CD4-positive, alpha-beta T cell treated with Interferon alpha-2 for 1 hour (primary cell): ENCODE measurements around the gene CATSPERB.
"Not testable (repeated sequence)": the region's sequence is repeated elsewhere in the genome, so short reads cannot be mapped to it uniquely, and the experiment has no call there.

ENCODE experiments used
- DNase-seq, 2 donors: peaks; one replicate each; pipeline ENCODE4 v3.0.0-alpha.2; 2020 to 2022

Gene CATSPERB

DNA sequence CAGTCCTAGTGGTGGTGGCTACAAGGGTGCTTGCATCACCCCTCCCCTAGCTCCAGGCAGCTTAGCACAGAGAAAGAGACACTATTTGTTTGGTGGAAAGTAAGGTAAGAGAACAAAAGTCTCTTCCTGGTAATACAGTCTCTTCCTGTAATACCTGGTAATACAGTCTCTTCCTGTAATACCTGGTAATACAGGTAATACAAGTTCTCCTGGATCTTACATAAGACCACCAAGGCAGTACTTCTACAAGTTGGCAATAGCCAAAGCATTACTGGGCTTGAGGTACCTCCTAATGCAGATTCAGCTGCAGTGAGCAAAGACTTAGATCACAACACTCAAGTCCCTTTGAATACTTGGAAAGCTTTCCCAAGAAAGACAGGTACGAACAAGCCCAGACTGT, 77.0 kb downstream of the CATSPERB start:
- DNase-seq: no peak

DNA sequence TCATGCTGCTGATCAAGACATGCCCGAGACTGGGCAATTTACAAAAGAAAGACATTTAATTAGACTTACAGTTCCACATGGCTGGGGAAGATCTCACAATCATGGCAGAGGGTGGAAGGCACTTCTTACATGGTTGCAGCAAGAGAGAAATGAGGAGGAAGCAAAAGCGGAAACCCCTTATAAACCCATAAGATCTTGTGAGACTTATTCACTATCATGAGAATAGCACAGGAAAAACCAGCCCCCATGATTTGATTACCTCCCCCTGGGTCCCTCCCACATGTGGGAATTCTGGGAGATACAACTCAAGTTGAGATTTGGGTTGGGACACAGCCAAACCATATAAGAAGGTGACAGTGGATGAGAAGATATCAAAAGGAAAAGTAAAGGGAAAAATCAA, 78.4 kb downstream of the CATSPERB start:
- DNase-seq: no peak

DNA sequence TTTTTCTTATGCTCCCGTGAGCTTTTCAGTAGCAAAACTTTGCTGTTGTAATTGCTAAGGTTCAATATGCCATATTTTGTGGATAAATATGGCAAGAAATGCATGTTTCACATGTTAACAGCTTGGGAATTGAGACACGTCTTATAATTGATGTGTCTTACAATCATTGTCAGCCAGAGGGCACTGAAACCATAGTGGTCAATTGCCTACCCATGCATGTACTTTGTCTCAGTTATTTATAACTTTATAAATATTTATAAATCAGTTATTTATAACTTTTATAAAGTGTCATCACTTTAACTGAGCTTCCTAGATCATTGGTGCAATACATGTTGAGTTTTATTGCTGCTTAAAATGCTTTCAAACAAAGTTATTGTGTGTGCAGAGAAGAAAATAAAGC, 82.0 kb downstream of the CATSPERB start:
- peak in 1 of 2 donors; percentile 51 for DNase-seq

DNA sequence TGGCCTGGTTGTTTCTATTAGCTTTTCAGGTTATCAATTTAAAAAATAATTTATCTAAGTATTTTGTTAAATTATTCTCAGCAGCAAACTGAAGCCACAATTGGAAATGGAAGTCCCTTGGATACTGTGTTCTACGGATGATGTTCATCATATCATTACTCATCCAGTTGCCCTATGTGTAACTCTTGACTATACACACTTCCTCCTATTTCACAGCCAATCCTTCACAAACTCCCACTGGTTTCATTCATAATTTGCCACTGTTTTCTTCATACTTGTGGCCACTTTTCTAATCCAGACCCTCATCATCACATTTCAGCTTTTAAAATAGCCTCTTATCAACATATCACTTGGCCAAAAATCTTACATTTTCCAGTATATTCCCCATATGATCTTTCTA, 84.0 kb downstream of the CATSPERB start:
- DNase-seq: no peak

DNA sequence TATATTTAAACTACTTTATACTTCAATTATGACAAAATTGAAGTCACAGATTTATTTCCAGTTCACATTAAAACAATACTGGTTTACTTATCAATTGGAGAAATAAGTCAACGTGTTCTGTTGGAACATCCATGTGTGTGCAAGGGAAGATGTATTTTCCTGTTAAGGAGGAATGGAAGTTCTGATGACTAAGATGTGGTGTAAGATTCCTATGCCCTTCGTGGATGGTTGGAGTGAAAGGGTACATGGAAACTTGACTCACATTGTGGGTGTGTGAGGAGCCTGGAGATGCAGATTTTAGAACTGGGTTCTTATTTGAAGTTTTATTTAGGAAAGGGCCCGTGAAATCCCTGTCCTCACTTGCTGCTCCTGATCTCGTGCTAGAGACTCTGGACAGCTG, 95.3 kb downstream of the CATSPERB start:
- no peak for DNase-seq

DNA sequence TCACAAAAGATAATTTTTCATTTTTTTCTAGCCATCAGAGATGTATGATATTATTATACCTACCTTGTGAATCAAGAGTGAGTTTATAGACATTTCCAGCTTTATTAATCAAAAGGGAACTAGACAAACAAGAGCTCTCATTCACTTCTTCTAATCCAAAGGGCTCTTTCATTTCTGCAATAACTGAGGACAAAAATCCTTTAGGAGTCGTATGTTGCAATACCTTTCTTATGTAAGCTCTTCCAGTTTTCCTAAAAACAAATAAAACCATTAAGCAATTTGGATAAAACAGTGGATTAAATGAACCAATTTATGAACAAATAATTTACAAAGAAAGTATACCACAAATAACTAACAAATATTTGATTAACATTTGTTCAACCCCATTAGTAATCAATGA, 107.1 kb downstream of the CATSPERB start:
- no peak for DNase-seq

DNA sequence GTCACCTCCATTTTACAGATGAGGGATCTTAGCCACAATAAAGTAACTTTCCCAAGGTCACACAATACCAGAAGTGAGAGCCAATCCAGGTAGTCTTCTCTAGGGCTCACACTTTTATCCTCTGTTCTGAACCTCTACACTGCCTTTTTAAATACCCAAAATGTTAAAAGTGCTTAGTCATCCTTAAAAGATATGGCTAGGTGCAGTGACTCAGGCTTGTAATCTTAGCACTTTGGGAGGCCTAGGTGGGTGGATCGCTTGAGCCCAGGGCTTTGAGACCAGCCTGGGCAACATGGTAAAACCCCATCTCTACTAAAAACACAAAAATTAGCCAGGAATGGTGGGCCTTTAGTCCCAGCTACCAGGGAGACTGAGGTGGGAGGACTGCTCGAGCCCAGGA, 117.7 kb downstream of the CATSPERB start:
- DNase-seq: no peak

DNA sequence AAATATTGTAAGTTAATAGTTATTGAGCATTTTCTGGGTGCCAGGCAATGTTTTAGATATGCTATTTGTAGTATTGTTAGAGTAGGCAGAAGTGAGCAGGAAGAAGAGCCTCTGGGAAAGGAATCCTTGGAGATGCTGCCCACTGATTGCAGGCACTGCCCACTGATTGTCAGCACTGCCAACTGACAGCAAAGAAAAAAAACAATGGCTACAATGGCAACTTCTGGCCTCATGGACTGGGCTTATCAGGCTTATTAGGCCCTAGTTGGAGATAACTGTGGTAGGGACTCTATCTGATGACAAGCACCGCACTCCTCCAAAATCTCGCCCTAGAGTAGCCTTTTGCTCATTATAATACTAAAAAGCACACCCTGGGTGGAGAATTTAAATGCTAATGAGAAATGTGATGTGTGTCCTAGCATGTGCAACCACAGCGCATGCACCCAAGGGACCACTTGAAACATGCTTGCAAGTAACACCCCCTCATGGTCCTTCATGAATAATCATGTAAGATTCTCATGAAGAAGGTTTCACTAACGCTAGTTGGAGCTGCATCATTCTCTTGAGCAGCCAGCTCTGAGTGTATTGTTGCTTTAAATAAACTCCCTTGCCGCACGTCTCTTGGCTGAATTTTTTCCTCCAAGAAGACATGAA, 118.3 kb downstream of the CATSPERB start:
- no peak for DNase-seq

DNA sequence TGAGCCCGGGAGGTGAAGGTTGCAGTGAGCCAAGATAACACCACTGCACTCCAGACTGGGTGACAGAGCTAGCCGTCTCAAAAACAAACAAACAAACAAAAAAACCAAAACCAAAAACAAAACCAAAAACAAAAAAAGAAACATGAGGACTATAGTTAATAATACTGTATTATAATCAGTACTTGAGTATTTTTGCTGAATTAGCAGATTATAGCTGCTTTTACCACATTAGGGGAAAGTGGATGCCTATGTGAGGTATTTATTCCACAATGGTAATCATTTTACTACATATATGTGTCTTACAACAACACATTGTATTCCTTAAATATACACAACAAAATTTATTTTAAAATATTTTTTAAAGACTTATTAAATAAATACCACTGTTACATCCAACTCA, 120.4 kb downstream of the CATSPERB start:
- DNase-seq: no peak

DNA sequence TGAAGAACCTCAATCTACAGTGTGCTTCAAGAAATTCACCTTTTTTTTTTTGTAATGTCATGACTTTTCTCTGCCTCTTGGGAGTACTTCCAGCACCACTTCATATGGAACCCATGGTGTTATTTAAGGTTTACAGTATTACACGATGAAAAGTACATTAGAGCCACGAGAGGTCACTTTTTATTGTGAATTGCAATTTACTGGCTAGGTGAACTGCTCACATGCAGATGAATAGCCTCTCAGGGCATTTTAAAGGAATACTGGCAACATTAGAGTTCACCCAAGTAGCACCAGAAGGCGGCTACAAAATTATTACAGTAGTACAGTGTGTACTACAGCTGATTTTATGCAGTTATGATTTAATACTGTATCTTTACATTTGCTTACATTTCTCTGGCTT, 122.7 kb downstream of the CATSPERB start:
- DNase-seq: no peak

DNA sequence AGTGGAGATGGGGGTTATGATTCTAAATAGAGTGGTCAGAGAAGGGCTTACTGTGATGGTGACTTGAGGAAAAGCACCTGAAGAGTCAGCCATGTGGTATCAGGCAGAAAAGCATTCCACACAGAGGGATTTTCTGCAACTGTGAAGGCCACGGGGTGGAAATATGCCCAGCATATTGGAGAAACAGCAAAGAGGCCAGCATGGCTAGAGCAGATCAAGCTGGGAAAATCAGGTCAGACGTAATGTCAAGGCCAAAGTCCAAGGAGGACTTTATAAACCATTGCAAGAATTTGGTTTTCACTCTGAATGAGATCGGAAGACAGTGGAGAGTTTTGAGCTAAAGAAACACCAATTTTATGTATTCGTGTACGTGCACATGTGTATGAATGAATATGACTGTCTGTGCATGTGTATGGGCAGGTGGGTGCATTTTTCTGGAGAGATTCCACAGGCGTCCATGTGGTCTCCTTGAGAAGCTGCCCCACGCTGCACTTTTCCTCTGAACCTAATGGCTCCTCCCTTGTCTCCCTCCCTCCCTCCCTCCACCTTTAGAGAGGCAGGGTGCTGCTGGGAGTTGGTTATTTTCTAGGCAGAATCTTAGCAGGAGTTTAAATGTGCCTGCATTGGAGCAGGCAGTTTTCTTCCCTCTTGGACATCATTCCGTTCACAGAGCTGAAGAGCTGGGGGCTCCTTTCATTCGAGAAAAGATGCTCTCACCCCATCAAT, 124.4 kb downstream of the CATSPERB start:
- DNase-seq: no peak

DNA sequence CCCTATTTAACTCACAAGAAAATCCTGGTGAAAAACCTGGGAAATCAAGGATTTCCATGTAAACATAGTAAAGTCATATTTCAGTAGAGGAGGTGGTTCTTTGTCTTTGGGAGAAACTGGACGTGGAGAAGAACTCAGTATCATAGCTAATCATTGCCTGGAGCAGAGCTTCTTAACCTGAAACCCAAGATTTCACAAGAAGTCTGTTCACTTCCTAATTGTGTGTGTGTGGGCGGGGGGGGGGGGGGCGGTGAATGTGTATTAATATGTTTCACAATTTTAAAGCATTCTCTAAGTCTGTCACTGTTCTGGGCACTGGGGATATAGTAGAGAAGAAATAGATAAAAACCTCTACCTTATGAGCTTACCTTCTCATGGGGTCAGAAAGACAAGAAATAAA, 125.0 kb downstream of the CATSPERB start:
- DNase-seq: no peak

DNA sequence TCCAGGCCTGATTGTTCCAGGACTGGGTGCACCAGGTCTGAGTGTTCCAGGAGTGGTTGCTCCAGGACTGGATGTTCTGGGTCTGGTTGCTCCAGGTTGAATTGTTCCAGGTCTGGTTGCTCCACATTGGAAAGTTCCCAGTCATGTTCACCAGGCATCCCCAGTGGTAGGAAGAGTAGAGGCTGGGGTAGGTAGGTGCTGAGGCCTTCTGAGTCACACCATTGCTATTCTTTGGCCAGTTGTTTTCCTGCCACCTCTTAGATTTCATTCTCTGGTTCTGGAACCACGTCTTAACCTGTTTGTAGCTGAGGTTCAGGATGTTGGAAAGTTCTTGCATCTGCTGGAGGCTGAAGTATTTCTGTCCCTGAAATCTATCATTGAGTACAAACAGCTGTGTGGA, 127.3 kb downstream of the CATSPERB start:
- not testable (repeated sequence) for DNase-seq

DNA sequence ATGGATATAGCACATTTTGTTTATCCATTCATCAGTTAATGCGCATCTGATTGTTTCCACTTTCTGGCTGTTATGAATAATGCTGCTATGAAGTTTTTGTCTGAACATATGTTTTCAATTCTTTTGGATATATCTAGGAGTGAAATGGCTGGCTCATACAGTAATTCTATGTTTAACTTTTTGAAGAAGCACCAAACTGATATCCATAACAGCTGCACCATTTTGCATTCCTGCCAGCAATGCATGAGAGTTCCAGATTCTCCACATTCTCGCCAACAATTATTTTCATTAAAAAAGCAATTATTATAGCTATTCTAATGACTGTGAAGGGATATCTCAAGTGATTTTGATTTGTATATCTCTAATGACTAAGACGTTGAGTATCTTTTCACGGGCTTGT, 131.9 kb downstream of the CATSPERB start:
- DNase-seq: no peak

DNA sequence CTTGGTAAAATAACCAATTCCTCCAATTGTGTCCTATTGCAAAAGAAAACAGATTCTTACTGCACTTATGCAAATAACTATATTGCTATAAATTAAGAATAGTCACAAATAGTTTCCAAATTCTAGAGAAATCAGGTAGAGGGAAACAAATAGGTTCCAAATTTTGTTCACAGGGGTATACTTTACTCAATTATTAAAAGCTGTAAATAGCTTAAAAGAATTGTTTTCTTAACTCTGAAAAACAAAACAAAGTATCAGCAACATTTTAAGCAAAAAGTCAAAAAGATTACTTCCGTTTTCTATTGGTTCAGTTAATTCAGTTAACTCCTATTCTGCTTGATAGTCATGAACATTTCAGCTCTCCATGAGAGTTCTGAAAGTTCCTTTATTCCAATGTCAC, 136.2 kb downstream of the CATSPERB start:
- no peak for DNase-seq

DNA sequence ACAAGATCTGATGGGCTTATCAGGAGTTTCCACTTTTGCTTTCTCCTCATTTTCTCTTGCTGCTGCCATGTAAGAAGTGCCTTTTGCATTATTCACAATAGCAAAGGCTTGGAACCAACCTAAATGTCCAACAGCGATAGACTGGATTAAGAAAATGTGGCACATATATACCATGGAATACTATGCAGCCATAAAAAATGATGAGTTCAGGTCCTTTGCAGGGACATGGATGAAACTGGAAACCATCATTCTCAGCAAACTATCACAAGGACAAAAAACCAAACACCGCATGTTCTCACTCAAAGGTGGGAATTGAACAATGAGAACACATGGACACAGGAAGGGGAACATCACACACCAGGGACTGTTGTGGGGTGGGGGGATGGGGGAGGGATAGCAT, 137.9 kb downstream of the CATSPERB start:
- not testable (repeated sequence) for DNase-seq

DNA sequence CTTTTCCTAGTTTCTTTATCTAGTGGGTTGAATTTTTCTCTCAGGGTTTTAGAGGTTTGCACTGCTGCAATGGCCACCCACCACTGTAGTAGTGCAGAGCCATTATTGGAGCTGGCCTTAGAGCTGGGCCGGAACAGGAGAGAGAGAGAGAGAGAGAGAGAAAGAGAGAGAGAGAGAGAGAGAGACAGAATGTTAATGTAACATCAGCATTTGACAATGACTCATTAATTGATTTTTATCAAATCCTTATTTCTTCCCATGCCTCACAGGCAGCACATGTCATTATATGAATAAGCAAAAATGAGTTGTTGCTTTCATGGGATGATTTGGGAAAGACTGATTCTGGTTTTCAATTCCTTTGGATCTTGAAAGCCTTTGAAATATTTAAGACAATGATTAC, 145.5 kb downstream of the CATSPERB start:
- no peak for DNase-seq

DNA sequence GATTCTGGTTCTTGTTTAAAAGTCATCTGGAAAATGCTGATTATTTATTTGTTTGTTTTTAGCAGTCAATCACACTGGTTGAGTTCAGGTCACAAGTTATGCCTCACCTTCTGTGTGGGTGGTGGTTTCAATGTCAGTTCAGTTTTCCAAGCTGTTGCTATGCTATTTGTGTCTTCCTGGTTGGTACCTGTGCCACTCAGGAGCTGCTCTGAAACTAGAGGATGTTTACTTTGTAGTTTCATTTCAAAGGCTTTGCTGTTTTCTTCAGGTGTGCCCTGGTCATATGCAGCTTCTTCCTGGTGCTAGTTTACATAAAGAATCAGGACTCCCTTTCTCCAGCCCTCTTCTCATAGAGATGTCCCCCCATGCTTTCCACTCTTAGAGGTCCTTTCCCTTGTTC, 146.0 kb downstream of the CATSPERB start:
- DNase-seq: no peak

DNA sequence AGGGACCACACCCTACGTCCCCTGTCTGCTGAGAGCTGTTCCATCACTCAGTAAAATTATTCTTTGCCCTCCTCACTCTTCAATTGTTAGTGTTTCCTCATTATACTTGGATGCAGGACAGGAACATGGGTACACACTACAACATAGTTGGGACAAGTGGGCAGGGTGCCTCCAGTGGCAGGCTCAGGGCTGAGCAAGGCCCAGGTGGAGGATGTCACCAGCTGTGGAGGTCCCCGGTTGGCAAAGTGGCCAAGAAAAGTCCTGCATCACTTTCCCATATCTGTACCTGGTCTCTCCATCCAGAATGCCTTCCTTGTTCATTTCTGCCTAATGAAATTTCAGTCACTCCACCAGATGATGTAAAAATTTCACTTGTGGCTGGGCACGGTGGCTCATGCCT, 149.1 kb downstream of the CATSPERB start:
- DNase-seq: no peak

DNA sequence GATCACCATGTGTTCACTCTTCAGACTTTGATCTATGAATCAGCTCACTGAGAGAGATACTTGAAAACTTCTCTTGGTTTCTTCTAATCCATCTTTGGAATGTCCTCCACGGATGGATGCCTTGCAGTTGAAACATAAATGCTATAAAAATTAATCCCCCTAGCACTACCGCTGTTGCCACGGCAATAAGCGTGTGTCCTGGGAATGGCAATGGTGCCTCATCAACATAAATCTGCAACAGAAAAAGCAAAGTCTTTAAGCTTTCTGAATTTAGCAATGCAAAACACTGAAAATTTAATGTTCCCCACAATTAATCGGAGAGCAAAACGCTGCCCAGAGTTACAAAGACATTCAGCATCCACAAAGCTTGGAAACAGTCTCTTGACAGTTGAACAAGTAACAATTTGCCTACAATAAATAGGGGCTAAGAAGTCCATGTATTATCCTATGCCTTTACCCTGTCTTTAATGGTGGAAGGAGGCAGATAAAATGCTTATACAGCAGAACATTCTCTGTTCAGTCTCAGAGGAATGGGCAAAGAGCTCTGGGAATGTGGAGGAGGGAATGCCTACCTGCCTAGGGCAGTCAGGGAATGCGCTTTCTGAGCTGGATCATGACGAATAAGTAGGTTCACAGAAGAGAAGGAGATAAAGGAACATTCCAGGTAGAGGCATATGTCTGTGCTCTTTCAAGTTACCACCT, 150.9 kb downstream of the CATSPERB start:
- DNase-seq: no peak

DNA sequence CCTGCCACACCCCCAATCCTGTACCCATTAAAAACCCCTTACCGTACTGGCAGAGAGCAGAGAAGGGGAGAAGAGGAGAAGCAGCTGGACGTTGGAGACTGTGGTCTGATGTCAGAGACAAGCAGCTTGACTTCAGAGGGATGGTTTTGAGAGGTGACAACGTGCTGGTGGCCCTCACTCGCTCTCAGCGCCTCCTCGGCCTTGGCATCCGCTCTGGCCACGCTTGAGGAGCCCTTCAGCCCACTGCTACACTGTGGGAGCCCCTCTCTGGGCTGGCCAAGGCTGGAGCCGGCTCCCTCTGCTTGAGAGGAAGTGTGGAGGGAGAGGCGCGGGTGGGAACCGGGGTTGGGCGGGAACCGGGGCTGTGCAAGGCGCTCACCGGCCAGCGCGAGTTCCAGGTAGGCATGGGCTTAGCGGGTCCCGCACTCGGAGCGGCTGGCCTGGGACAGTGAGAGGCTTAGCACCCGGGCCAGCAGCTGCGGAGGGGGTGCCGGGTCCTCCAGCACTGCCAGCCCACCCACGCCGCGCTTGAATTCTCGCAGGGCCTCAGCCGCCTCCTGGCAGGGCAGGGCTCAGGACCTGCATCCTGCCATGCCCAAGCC, 154.2 kb downstream of the CATSPERB start:
- DNase-seq: no peak

DNA sequence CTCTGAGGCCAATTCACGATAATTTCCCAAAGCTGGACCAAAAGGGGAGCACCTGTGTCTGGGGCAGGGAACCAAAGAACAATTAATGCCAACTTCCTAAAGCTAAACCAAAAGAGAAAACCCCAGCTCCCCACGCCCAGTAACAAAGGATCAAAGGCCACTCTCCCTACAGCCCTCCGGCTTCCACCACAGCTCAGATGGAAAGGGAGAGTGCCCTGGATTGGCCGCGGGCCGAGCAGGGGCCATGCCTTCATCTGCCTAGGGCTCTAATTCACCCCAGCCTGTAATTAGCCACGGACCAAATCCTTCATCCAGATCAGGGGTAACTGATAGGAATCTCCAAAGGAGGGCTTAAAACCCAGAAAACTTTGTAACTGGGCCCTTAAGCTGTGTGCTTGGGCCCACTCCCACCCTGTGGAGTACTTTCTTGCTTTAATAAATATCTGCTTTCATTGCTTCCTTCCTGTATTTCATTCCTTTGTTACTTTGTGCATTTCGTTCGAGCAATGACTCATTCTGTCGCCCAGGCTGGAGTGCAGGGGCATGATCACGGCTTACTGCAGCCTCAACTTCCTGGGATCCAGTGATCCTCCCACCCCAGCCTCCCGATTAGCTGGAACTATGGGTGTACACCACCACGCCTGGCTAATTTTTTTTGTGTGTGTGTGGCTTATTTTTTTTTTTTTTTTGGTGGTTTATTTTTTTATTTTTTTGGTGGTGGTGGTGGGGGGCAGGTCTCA, 156.2 kb downstream of the CATSPERB start:
- DNase-seq: no peak
